ENCODE results near the gene STK32B. TPM values are rescaled to one million over a fixed set of nuclear protein-coding genes. Genes with fewer than 3 reads are reported as not detected.

The STK32B gene
- total and polyA plus RNA-seq, 2 of the 8 experiments (the other 6 are each of a cell fraction or from before 2014, with no cell fraction given) = 2.3 to 2.5 TPM

DNA sequence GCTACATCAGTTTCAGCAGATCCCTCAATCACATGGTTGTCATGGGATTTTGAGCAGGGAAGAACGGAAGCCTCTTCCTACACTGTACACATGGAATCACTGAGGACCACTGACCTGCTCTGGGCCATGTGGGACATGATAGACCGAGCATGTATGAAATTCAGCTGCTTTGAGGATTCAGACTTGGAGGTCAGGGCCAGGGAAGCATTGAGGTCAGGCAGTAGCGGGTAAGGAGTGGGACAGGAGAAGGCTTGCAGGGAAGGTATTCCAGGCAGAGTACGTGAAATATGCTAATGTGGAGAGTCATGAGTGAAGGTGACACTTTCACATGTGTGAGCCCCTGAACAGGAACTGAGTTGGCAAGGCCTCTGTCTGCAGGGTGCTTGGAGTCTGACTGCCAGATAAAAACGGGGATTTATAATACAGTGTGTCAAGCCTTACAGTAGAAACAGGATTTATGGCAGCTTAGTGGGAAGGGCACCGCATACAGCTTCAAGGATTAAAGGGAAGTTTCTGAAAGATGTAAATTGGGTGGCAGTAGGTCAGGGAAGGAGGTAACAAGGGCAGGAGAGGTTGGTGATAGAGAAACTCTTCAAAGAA, 111.7 kb downstream of the STK32B start:
- H3K23ac ChIP-seq (ENCODE audit: insufficient read length) = no peak overlapping the region
- H3K4ac ChIP-seq (replicated peaks; ENCODE audit: insufficient read length, low read depth, low read length) = no peak overlapping the region
- no peak overlapping the region for H2BK5ac ChIP-seq (ENCODE audit: low read depth, low read length)
- no peak overlapping the region for H3K56ac ChIP-seq (replicated peaks; ENCODE audit: insufficient read length, low read depth, low read length)
- H3K27me3 ChIP-seq (replicated peaks in 1 of 4; ENCODE audit: control insufficient read depth in 3 of 4, extremely low read depth in 1 of 4, insufficient read depth in 3 of 4, low read length in 3 of 4) = no peaks in the 10 kb centered on the region; a peak in 2 of 7 replicates
- no peak overlapping the region for H2BK120ac ChIP-seq (replicated peaks; ENCODE audit: low read depth, low read length)
- H3K79me2 ChIP-seq (ENCODE audit: control insufficient read depth in 1 of 2, insufficient read depth in 2 of 2, low read length in 2 of 2) = no peaks in the 10 kb centered on the region
- no peak for DNase-seq (ENCODE audit: low read depth in 1 of 2, low spot score in 2 of 2)
- CTCF ChIA-PET (ENCODE audit: partially characterized antibody) = no interaction called here
- no peaks in the 10 kb centered on the region for H3K9me3 ChIP-seq (ENCODE audit: insufficient read depth in 2 of 2, low read depth in 1 of 2, low read length in 1 of 2)
- 73% methylated on average over 6 of the region's 6 CpGs; no CpG with 5 or more reads in 1 of the 2 experiments for WGBS, 2 experiments (ENCODE audit: extremely low coverage in 1 of 2, insufficient coverage in 1 of 2, insufficient read length in 1 of 2, insufficient replicate concordance in 2 of 2, low coverage in 1 of 2, low lambda C conversion rate in 2 of 2, missing lambda C conversion rate in 1 of 2)
- H3K36me3 ChIP-seq (ENCODE audit: control insufficient read depth in 2 of 4, insufficient read depth in 4 of 4, low read length in 3 of 4) = no peaks in the 10 kb centered on the region
- H3K9ac ChIP-seq (replicated peaks in 1 of 4; ENCODE audit: extremely low read depth in 1 of 4, low read depth in 3 of 4, low read length in 3 of 4) = no peak overlapping the region
- peaks cover 0 to 9% (median 7%) of the 10 kb centered on the region in 4 experiments for H3K4me1 ChIP-seq (replicated peaks in 1 of 4; ENCODE audit: control insufficient read depth in 3 of 4, insufficient read depth in 4 of 4, low read length in 3 of 4)
- H4K5ac ChIP-seq (ENCODE audit: insufficient read length, low read depth, low read length) = no peak overlapping the region
- H4K20me1 ChIP-seq (replicated peaks in 1 of 2; ENCODE audit: control insufficient read depth in 1 of 2, insufficient read depth in 2 of 2, low read length in 2 of 2) = no peaks in the 10 kb centered on the region
- no peak overlapping the region for H4K8ac ChIP-seq (ENCODE audit: extremely low read depth, insufficient read depth, low read length)
- H2BK15ac ChIP-seq (ENCODE audit: low read length) = no peak overlapping the region
- H2AFZ ChIP-seq (ENCODE audit: low read length) = no peak overlapping the region
- no peak overlapping the region for H3K4me3 ChIP-seq (ENCODE audit: extremely low read depth in 1 of 4, insufficient read depth in 2 of 4, low read depth in 3 of 4, low read length in 4 of 4)
- H2BK20ac ChIP-seq (ENCODE audit: low read length) = no peak overlapping the region
- no peak overlapping the region for H2AK5ac ChIP-seq (ENCODE audit: low read depth, low read length)
- no peak overlapping the region for H3K27ac ChIP-seq (ENCODE audit: low read depth, low read length)
- no peaks in the 10 kb centered on the region for H3K23me2 ChIP-seq (ENCODE audit: low read depth, low read length)
- no peak for FAIRE-seq
- TF ChIP-seq POLR2AphosphoS5 (IDR thresholded peaks at IDR 0.05; ENCODE audit: low read depth, low read length) (no peak), TCF12 (IDR thresholded peaks at IDR 0.05; ENCODE audit: low read depth, low read length) (no peak), SAP30 (IDR thresholded peaks at IDR 0.05; ENCODE audit: insufficient read depth, insufficient replicate concordance, low read length) (no peak), JUND (IDR thresholded peaks at IDR 0.05; ENCODE audit: low read length) (no peak)
- H3K18ac ChIP-seq (ENCODE audit: extremely low read depth, low read length) = no peak overlapping the region
- H3K4me2 ChIP-seq (ENCODE audit: insufficient read depth in 1 of 2, low read depth in 2 of 2, low read length in 2 of 2) = no peak overlapping the region
- POLR2A ChIA-PET (ENCODE audit: partially characterized antibody) = no interaction called here
- no peak overlapping the region for H3K14ac ChIP-seq (ENCODE audit: insufficient read length)
- H2BK12ac ChIP-seq (ENCODE audit: low read depth, low read length) = no peak overlapping the region
- no peak overlapping the region for H4K91ac ChIP-seq (replicated peaks; ENCODE audit: insufficient read length, low read length)
- H3K79me1 ChIP-seq (ENCODE audit: low read depth, low read length) = no peaks in the 10 kb centered on the region

Data from H1 (cell line).